Measurements from ENCODE around the gene SLC66A3.

The SLC66A3 gene

GRCh38 chr2:11141319-11141718 lies 13.9 kb upstream of the SLC66A3 start:
- Histone ChIP-seq H3K9me3 (ENCODE audit: control insufficient read depth in 2 of 2, low read length in 2 of 2) (no peaks in the 10 kb centered on the region), H3K27ac (ENCODE audit: low read length) (no peak overlapping the region), H3K4me1 (ENCODE audit: control insufficient read depth, insufficient read depth, low read length) (no peaks in the 10 kb centered on the region), H3K27me3 (ENCODE audit: control insufficient read depth in 1 of 2, insufficient read depth in 2 of 2, low read length in 2 of 2) (peaks cover 0 to 4% of the 10 kb centered on the region in 2 donors), H3K36me3 (ENCODE audit: control insufficient read depth in 2 of 2, insufficient read depth in 2 of 2, low read length in 2 of 2) (no peaks in the 10 kb centered on the region), H3K9ac (ENCODE audit: low read length in 2 of 2) (no peak overlapping the region), H3K4me3 (ENCODE audit: low read length in 2 of 2) (no peak overlapping the region)

GRCh38 chr2:11142330-11142729 lies 12.9 kb upstream of the SLC66A3 start:
- H3K9me3 ChIP-seq (ENCODE audit: control insufficient read depth in 2 of 2, low read length in 2 of 2): no peaks in the 10 kb centered on the region
- H3K4me1 ChIP-seq (ENCODE audit: control insufficient read depth, insufficient read depth, low read length): no peaks in the 10 kb centered on the region
- H3K36me3 ChIP-seq (ENCODE audit: control insufficient read depth in 2 of 2, insufficient read depth in 2 of 2, low read length in 2 of 2): no peaks in the 10 kb centered on the region
- no peak overlapping the region for H3K9ac ChIP-seq (ENCODE audit: low read length in 2 of 2)
- H3K27ac ChIP-seq (ENCODE audit: low read length): no peak overlapping the region
- peaks cover 0 to 6% of the 10 kb centered on the region in 2 donors for H3K27me3 ChIP-seq (ENCODE audit: control insufficient read depth in 1 of 2, insufficient read depth in 2 of 2, low read length in 2 of 2)
- H3K4me3 ChIP-seq (ENCODE audit: low read length in 2 of 2): no peak overlapping the region

GRCh38 chr2:11142987-11143386 lies 12.3 kb upstream of the SLC66A3 start:
- H3K27ac ChIP-seq (ENCODE audit: low read length): no peak overlapping the region

GRCh38 chr2:11144077-11144737 lies 11.1 kb upstream of the SLC66A3 start:
- Histone ChIP-seq H3K27ac (ENCODE audit: low read length) (no peak overlapping the region), H3K4me3 (ENCODE audit: low read length in 2 of 2) (no peak overlapping the region), H3K27me3 (ENCODE audit: control insufficient read depth in 1 of 2, insufficient read depth in 2 of 2, low read length in 2 of 2) (peaks cover 0 to 6% of the 10 kb centered on the region in 2 donors), H3K9me3 (ENCODE audit: control insufficient read depth in 2 of 2, low read length in 2 of 2) (no peaks in the 10 kb centered on the region), H3K9ac (ENCODE audit: low read length in 2 of 2) (no peak overlapping the region), H3K36me3 (ENCODE audit: control insufficient read depth in 2 of 2, insufficient read depth in 2 of 2, low read length in 2 of 2) (no peaks in the 10 kb centered on the region), H3K4me1 (ENCODE audit: control insufficient read depth, insufficient read depth, low read length) (no peaks in the 10 kb centered on the region)

More at GRCh38 chr2:11142987-11143386, 12.3 kb upstream of the SLC66A3 start:
- H3K4me3 ChIP-seq (ENCODE audit: low read length in 2 of 2): no peak overlapping the region
- H3K4me1 ChIP-seq (ENCODE audit: control insufficient read depth, insufficient read depth, low read length): no peaks in the 10 kb centered on the region
- H3K36me3 ChIP-seq (ENCODE audit: control insufficient read depth in 2 of 2, insufficient read depth in 2 of 2, low read length in 2 of 2): no peaks in the 10 kb centered on the region
- no peaks in the 10 kb centered on the region for H3K9me3 ChIP-seq (ENCODE audit: control insufficient read depth in 2 of 2, low read length in 2 of 2)
- H3K9ac ChIP-seq (ENCODE audit: low read length in 2 of 2): no peak overlapping the region
- peaks cover 0 to 6% of the 10 kb centered on the region in 2 donors for H3K27me3 ChIP-seq (ENCODE audit: control insufficient read depth in 1 of 2, insufficient read depth in 2 of 2, low read length in 2 of 2)

- Histone ChIP-seq H3K36me3 (ENCODE audit: control insufficient read depth in 2 of 2, insufficient read depth in 2 of 2, low read length in 2 of 2) (no peaks in the 10 kb centered on the region), H3K4me1 (ENCODE audit: control insufficient read depth, insufficient read depth, low read length) (no peaks in the 10 kb centered on the region), H3K27ac (ENCODE audit: low read length) (no peak overlapping the region), H3K4me3 (ENCODE audit: low read length in 2 of 2) (no peak overlapping the region), H3K27me3 (ENCODE audit: control insufficient read depth in 1 of 2, insufficient read depth in 2 of 2, low read length in 2 of 2) (peaks cover 0 to 6% of the 10 kb centered on the region in 2 donors), H3K9me3 (ENCODE audit: control insufficient read depth in 2 of 2, low read length in 2 of 2) (no peaks in the 10 kb centered on the region), H3K9ac (ENCODE audit: low read length in 2 of 2) (no peak overlapping the region)
Observed at GRCh38 chr2:11144738-11145079, 10.6 kb upstream of the SLC66A3 start.

GRCh38 chr2:11145350-11145749 lies 9.9 kb upstream of the SLC66A3 start:
- Histone ChIP-seq H3K9ac (ENCODE audit: low read length in 2 of 2) (no peak overlapping the region), H3K27me3 (ENCODE audit: control insufficient read depth in 1 of 2, insufficient read depth in 2 of 2, low read length in 2 of 2) (peaks cover 0 to 6% of the 10 kb centered on the region in 2 donors), H3K36me3 (ENCODE audit: control insufficient read depth in 2 of 2, insufficient read depth in 2 of 2, low read length in 2 of 2) (no peaks in the 10 kb centered on the region), H3K27ac (ENCODE audit: low read length) (no peak overlapping the region), H3K4me3 (ENCODE audit: low read length in 2 of 2) (no peak overlapping the region), H3K9me3 (ENCODE audit: control insufficient read depth in 2 of 2, low read length in 2 of 2) (no peaks in the 10 kb centered on the region), H3K4me1 (ENCODE audit: control insufficient read depth, insufficient read depth, low read length) (no peaks in the 10 kb centered on the region)

GRCh38 chr2:11146076-11146475 lies 9.2 kb upstream of the SLC66A3 start:
- H3K4me1 ChIP-seq (ENCODE audit: control insufficient read depth, insufficient read depth, low read length): no peaks in the 10 kb centered on the region
- no peaks in the 10 kb centered on the region for H3K9me3 ChIP-seq (ENCODE audit: control insufficient read depth in 2 of 2, low read length in 2 of 2)
- peaks cover 0 to 6% of the 10 kb centered on the region in 2 donors for H3K27me3 ChIP-seq (ENCODE audit: control insufficient read depth in 1 of 2, insufficient read depth in 2 of 2, low read length in 2 of 2)
- no peak overlapping the region for H3K9ac ChIP-seq (ENCODE audit: low read length in 2 of 2)
- H3K4me3 ChIP-seq (ENCODE audit: low read length in 2 of 2): no peak overlapping the region
- H3K27ac ChIP-seq (ENCODE audit: low read length): no peak overlapping the region
- no peaks in the 10 kb centered on the region for H3K36me3 ChIP-seq (ENCODE audit: control insufficient read depth in 2 of 2, insufficient read depth in 2 of 2, low read length in 2 of 2)

GRCh38 chr2:11147263-11147662 lies 8.0 kb upstream of the SLC66A3 start:
- peaks cover 0 to 6% of the 10 kb centered on the region in 2 donors for H3K27me3 ChIP-seq (ENCODE audit: control insufficient read depth in 1 of 2, insufficient read depth in 2 of 2, low read length in 2 of 2)
- no peaks in the 10 kb centered on the region for H3K4me1 ChIP-seq (ENCODE audit: control insufficient read depth, insufficient read depth, low read length)
- H3K27ac ChIP-seq (ENCODE audit: low read length): no peak overlapping the region
- H3K9me3 ChIP-seq (ENCODE audit: control insufficient read depth in 2 of 2, low read length in 2 of 2): no peaks in the 10 kb centered on the region
- H3K36me3 ChIP-seq (ENCODE audit: control insufficient read depth in 2 of 2, insufficient read depth in 2 of 2, low read length in 2 of 2): no peaks in the 10 kb centered on the region
- no peak overlapping the region for H3K9ac ChIP-seq (ENCODE audit: low read length in 2 of 2)
- no peak overlapping the region for H3K4me3 ChIP-seq (ENCODE audit: low read length in 2 of 2)

GRCh38 chr2:11152591-11152990 lies 2.7 kb upstream of the SLC66A3 start:
- Histone ChIP-seq H3K27me3 (ENCODE audit: control insufficient read depth in 1 of 2, insufficient read depth in 2 of 2, low read length in 2 of 2) (no peaks in the 10 kb centered on the region), H3K36me3 (ENCODE audit: control insufficient read depth in 2 of 2, insufficient read depth in 2 of 2, low read length in 2 of 2) (no peaks in the 10 kb centered on the region), H3K4me3 (ENCODE audit: low read length in 2 of 2) (no peak overlapping the region), H3K27ac (ENCODE audit: low read length) (no peak overlapping the region), H3K9me3 (ENCODE audit: control insufficient read depth in 2 of 2, low read length in 2 of 2) (no peaks in the 10 kb centered on the region), H3K9ac (ENCODE audit: low read length in 2 of 2) (no peak overlapping the region), H3K4me1 (ENCODE audit: control insufficient read depth, insufficient read depth, low read length) (peaks cover 23% of the 10 kb centered on the region)

- Histone ChIP-seq H3K27ac (ENCODE audit: low read length) (peak overlapping the region; percentile 90), H3K36me3 (ENCODE audit: control insufficient read depth in 2 of 2, insufficient read depth in 2 of 2, low read length in 2 of 2) (no peaks in the 10 kb centered on the region), H3K27me3 (ENCODE audit: control insufficient read depth in 1 of 2, insufficient read depth in 2 of 2, low read length in 2 of 2) (no peaks in the 10 kb centered on the region), H3K4me3 (ENCODE audit: low read length in 2 of 2) (peak overlapping the region; percentile 80 to 83), H3K9me3 (ENCODE audit: control insufficient read depth in 2 of 2, low read length in 2 of 2) (no peaks in the 10 kb centered on the region), H3K4me1 (ENCODE audit: control insufficient read depth, insufficient read depth, low read length) (peaks cover 24% of the 10 kb centered on the region), H3K9ac (ENCODE audit: low read length in 2 of 2) (peak overlapping the region; percentile 88)
Observed at GRCh38 chr2:11154016-11154922, 998 bp upstream of the SLC66A3 start.

GRCh38 chr2:11154923-11155380 lies 315 bp upstream of the SLC66A3 start:
- Histone ChIP-seq H3K4me3 (ENCODE audit: low read length in 2 of 2) (peak overlapping the region; percentile 80 to 83), H3K4me1 (ENCODE audit: control insufficient read depth, insufficient read depth, low read length) (peaks cover 24% of the 10 kb centered on the region), H3K9me3 (ENCODE audit: control insufficient read depth in 2 of 2, low read length in 2 of 2) (no peaks in the 10 kb centered on the region), H3K9ac (ENCODE audit: low read length in 2 of 2) (peak overlapping the region; percentile 88), H3K36me3 (ENCODE audit: control insufficient read depth in 2 of 2, insufficient read depth in 2 of 2, low read length in 2 of 2) (no peaks in the 10 kb centered on the region), H3K27ac (ENCODE audit: low read length) (peak overlapping the region; percentile 90), H3K27me3 (ENCODE audit: control insufficient read depth in 1 of 2, insufficient read depth in 2 of 2, low read length in 2 of 2) (no peaks in the 10 kb centered on the region)

All from stomach smooth muscle (tissue), 2 donors.